SU-DHL-6 (cell line): ENCODE results near the gene SLC25A13.

Experiments
- H2AFZ ChIP-seq: fragments of 200-600 bp; sonication (generic); 2 replicates; pipeline ENCODE4 v1.6.1; 2014; ENCODE audit warnings: low read depth, mild to moderate bottlenecking, moderate library complexity, mixed read lengths, antibody characterized with exemption, low read length; ENCODE audit not compliant: severe bottlenecking
- H3F3A ChIP-seq: fragments of 200-600 bp; shearing (Covaris generic); 2 replicates; pipeline ENCODE4 v1.6.0; 2016; ENCODE audit warnings: antibody characterized with exemption, mild to moderate bottlenecking; ENCODE audit not compliant: insufficient read depth
- H3K27ac ChIP-seq: fragments of 200-600 bp; sonication (generic); 2 replicates; pipeline ENCODE4 v1.5.1; 2016; ENCODE audit warnings: low read depth, mild to moderate bottlenecking, low read length, moderate library complexity, mixed read lengths
- H3K27me3 ChIP-seq: fragments of 200-600 bp; sonication (generic), shearing (Covaris generic); 2 replicates; pipeline ENCODE4 v1.6.0; 2014; ENCODE audit warnings: mild to moderate bottlenecking, low read length
- H3K36me3 ChIP-seq: fragments of 200-600 bp; sonication (generic); 2 replicates; pipeline ENCODE4 v1.6.1; 2014; ENCODE audit warnings: mild to moderate bottlenecking, low read length, mixed read lengths
- H3K4me2 ChIP-seq: fragments of 300-600, 200-600 bp; shearing (Covaris generic), sonication (generic); 2 replicates; pipeline ENCODE4 v1.6.0; 2014; ENCODE audit warnings: low read length, low read depth, mild to moderate bottlenecking; ENCODE audit not compliant: poor library complexity, severe bottlenecking
- H3K4me3 ChIP-seq: fragments of 200-600 bp; sonication (generic); 2 replicates; pipeline ENCODE4 v1.5.1; 2014; ENCODE audit warnings: antibody characterized with exemption, low read length, mild to moderate bottlenecking, mixed read lengths; ENCODE audit not compliant: insufficient read depth, poor library complexity, severe bottlenecking
- H3K79me2 ChIP-seq: fragments of 200-600 bp; sonication (generic); 2 replicates; pipeline ENCODE4 v1.6.1; 2014; ENCODE audit warnings: mild to moderate bottlenecking, low read length, moderate library complexity; ENCODE audit not compliant: insufficient read depth
- H3K9ac ChIP-seq: fragments of 200-600 bp; sonication (generic); 2 replicates; pipeline ENCODE4 v1.7.0; 2014; ENCODE audit warnings: mild to moderate bottlenecking, low read length
- H3K9me2 ChIP-seq: fragments of 200-600 bp; sonication (generic); replicated peaks from 2 replicates; pipeline ENCODE4 v1.6.1; 2014; ENCODE audit warnings: low read length; ENCODE audit not compliant: insufficient read depth
- H3K9me3 ChIP-seq: fragments of 200-600 bp; sonication (generic); 2 replicates; pipeline ENCODE4 v1.6.1; 2014; ENCODE audit warnings: low read length, mixed read lengths; ENCODE audit not compliant: insufficient read depth
- H4K20me1 ChIP-seq: fragments of 200-600 bp; sonication (generic); 2 replicates; pipeline ENCODE4 v1.6.1; 2014; ENCODE audit warnings: low read depth, mild to moderate bottlenecking, antibody characterized with exemption, low read length, moderate library complexity, mixed read lengths
- CTCF ChIP-seq: fragments of 200-600 bp; sonication (generic); IDR thresholded peaks from one replicate; pipeline ENCODE4 v1.5.1; 2017; ENCODE audit warnings: antibody characterized with exemption, mild to moderate bottlenecking, low read length, moderate library complexity; ENCODE audit not compliant: insufficient read depth, poor library complexity, severe bottlenecking
- EZH2phosphoT487 ChIP-seq: fragments of 200-600 bp; sonication (generic), shearing (Covaris generic); conservative IDR thresholded peaks from 2 replicates; pipeline ENCODE4 v1.6.1; 2018; ENCODE audit warnings: mild to moderate bottlenecking, antibody characterized with exemption, low read length, moderate library complexity, mixed read lengths

SLC25A13 gene

GRCh38 chr7:96228760-96229159 lies 93.1 kb downstream of the SLC25A13 start:
- H3K9ac ChIP-seq: no peak overlapping the region
- H3K36me3 ChIP-seq: peaks cover 3% of the 10 kb centered on the region; the same call in 1 of the 2 replicates
- H3F3A ChIP-seq: no peaks in the 10 kb centered on the region
- TF ChIP-seq EZH2phosphoT487: no peak
- TF ChIP-seq CTCF: no peak
- H3K9me3 ChIP-seq: no peaks in the 10 kb centered on the region
- no peak overlapping the region for H2AFZ ChIP-seq
- H3K79me2 ChIP-seq: no peaks in the 10 kb centered on the region
- H3K27ac ChIP-seq: no peak overlapping the region
- H3K27me3 ChIP-seq: no peaks in the 10 kb centered on the region
- H3K4me3 ChIP-seq: no peak overlapping the region
- H3K4me2 ChIP-seq: no peak overlapping the region
- no peaks in the 10 kb centered on the region for H3K9me2 ChIP-seq
- H4K20me1 ChIP-seq: no peaks in the 10 kb centered on the region

GRCh38 chr7:96225251-96225650 lies 96.6 kb downstream of the SLC25A13 start:
- H3K79me2 ChIP-seq: no peaks in the 10 kb centered on the region
- H3K9me2 ChIP-seq: no peaks in the 10 kb centered on the region
- H4K20me1 ChIP-seq: no peaks in the 10 kb centered on the region
- H3K36me3 ChIP-seq: peaks cover 3% of the 10 kb centered on the region; the same call in 1 of the 2 replicates
- no peak overlapping the region for H3K4me3 ChIP-seq
- H3F3A ChIP-seq: no peaks in the 10 kb centered on the region
- no peak overlapping the region for H3K27ac ChIP-seq
- TF ChIP-seq EZH2phosphoT487 (no peak), CTCF (no peak)
- H3K4me2 ChIP-seq: no peak overlapping the region
- H3K9ac ChIP-seq: no peak overlapping the region
- no peaks in the 10 kb centered on the region for H3K27me3 ChIP-seq
- H2AFZ ChIP-seq: no peak overlapping the region
- H3K9me3 ChIP-seq: no peaks in the 10 kb centered on the region

GRCh38 chr7:96224685-96225084 lies 97.2 kb downstream of the SLC25A13 start:
- H3K9ac ChIP-seq: no peak overlapping the region

More at GRCh38 chr7:96224685-96225084, 97.2 kb downstream of the SLC25A13 start:
- Histone ChIP-seq H3K79me2 (no peaks in the 10 kb centered on the region), H3K4me3 (no peak overlapping the region), H3F3A (no peaks in the 10 kb centered on the region), H3K9me3 (no peaks in the 10 kb centered on the region), H3K4me2 (no peak overlapping the region), H4K20me1 (no peaks in the 10 kb centered on the region), H3K9me2 (no peaks in the 10 kb centered on the region), H3K27me3 (no peaks in the 10 kb centered on the region), H3K36me3 (peaks cover 3% of the 10 kb centered on the region; the same call in 1 of the 2 replicates), H2AFZ (no peak overlapping the region), H3K27ac (no peak overlapping the region)
- TF ChIP-seq EZH2phosphoT487 (no peak), CTCF (no peak)
